DMS53 treated with DMSO at 0.1 percent for 48 hours (cell line): Measurements from ENCODE around the gene ANP32B.
"Not testable (repeated sequence)": the region's sequence is repeated elsewhere in the genome, so short reads cannot be mapped to it uniquely, and the experiment has no call there.

Source experiments
- DNase-seq: peaks from one replicate; lab custom pipeline; 2025; ENCODE audit not compliant: unreplicated experiment; lab: John Stamatoyannopoulos, UW

The ANP32B gene

GRCh38 chr9:97991818-97992217 lies 8.7 kb downstream of the ANP32B start:
- DNase-seq: no peak

GRCh38 chr9:97992219-97992618 lies 9.1 kb downstream of the ANP32B start:
- DNase-seq: no peak

GRCh38 chr9:97993000-97993399 lies 9.9 kb downstream of the ANP32B start:
- no peak for DNase-seq

GRCh38 chr9:97994703-97995102 lies 11.6 kb downstream of the ANP32B start:
- DNase-seq: no peak

- DNase-seq: not testable (repeated sequence)
Measured at GRCh38 chr9:97996676-97997075, 13.5 kb downstream of the ANP32B start.

GRCh38 chr9:97997330-97998276 lies 14.5 kb downstream of the ANP32B start:
- DNase-seq: no peak

- DNase-seq: no peak
Measured at GRCh38 chr9:98002808-98003207, 19.7 kb downstream of the ANP32B start.

- no peak for DNase-seq
Measured at GRCh38 chr9:98006127-98006796, 23.1 kb downstream of the ANP32B start.

GRCh38 chr9:98007251-98007928 lies 24.2 kb downstream of the ANP32B start:
- DNase-seq: no peak

GRCh38 chr9:98008764-98009163 lies 25.6 kb downstream of the ANP32B start:
- no peak for DNase-seq

- DNase-seq: no peak
Measured at GRCh38 chr9:98009437-98009836, 26.3 kb downstream of the ANP32B start.

GRCh38 chr9:98009936-98010335 lies 26.8 kb downstream of the ANP32B start:
- no peak for DNase-seq

GRCh38 chr9:98010445-98010844 lies 27.3 kb downstream of the ANP32B start:
- no peak for DNase-seq

GRCh38 chr9:98011122-98011521 lies 28.0 kb downstream of the ANP32B start:
- DNase-seq: no peak

- DNase-seq: no peak
Measured at GRCh38 chr9:98016137-98016680, 33.1 kb downstream of the ANP32B start.

GRCh38 chr9:98017306-98017705 lies 34.2 kb downstream of the ANP32B start:
- DNase-seq: no peak

GRCh38 chr9:98018347-98018746 lies 35.2 kb downstream of the ANP32B start:
- DNase-seq: no peak

- DNase-seq: no peak
Measured at GRCh38 chr9:98019098-98019497, 36.0 kb downstream of the ANP32B start.

- not testable (repeated sequence) for DNase-seq
Measured at GRCh38 chr9:98019869-98020268, 36.7 kb downstream of the ANP32B start.

GRCh38 chr9:98020476-98021145 lies 37.5 kb downstream of the ANP32B start:
- no peak for DNase-seq
